GM12874 (cell line): ENCODE data around the gene PTPN7.

Experiments
- CTCF ChIP-seq: IDR thresholded peaks from 2 replicates; pipeline ENCODE4 v1.5.1; 2011; ENCODE audit warnings: low read depth, mild to moderate bottlenecking, control low read depth, low read length, moderate library complexity; ENCODE audit not compliant: insufficient read depth

The PTPN7 gene

DNA sequence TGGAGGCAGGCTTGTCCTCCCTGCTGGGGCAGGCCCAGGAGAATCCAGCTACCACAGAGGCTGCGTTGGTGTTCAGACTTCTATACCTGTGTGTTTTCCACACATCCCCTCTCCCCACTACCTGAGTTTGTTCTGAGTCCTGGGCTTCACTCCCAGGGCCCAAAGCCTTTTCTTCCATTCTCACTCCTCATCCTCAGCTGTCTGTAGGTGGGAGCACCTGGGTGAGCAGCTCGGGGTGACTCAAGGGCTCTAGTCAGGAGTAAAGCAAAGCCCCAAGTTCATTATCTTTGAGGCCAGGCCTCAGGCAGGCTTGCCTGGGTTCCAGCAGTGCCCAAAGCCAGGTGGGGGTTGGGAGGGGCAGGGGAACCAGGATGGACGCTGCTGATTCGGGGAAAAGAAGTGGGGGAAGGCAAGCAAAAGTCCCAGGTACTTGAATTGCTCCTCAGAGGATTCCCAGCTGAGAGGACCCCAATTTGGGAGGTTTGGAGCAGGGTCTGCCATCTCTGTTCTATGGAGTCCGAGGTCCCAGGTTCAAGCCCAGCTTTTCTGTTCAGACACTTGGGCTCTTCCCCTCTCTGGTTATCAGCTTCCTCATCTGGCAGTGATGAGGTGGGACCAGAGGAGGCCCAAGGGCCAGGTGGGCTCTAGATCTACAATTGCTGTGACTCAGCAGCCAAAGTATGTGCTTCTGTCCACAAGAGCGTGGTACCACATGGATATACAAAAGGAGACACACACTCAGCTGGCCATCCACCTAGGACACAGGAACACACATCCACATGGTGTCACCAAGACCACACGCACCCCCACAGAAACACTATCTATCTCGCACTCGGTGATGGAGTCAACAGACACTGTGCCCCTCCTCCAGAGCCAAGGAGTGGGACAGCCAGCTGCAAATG is 5.8 kb upstream of the PTPN7 start:
- no peak for TF ChIP-seq CTCF

DNA sequence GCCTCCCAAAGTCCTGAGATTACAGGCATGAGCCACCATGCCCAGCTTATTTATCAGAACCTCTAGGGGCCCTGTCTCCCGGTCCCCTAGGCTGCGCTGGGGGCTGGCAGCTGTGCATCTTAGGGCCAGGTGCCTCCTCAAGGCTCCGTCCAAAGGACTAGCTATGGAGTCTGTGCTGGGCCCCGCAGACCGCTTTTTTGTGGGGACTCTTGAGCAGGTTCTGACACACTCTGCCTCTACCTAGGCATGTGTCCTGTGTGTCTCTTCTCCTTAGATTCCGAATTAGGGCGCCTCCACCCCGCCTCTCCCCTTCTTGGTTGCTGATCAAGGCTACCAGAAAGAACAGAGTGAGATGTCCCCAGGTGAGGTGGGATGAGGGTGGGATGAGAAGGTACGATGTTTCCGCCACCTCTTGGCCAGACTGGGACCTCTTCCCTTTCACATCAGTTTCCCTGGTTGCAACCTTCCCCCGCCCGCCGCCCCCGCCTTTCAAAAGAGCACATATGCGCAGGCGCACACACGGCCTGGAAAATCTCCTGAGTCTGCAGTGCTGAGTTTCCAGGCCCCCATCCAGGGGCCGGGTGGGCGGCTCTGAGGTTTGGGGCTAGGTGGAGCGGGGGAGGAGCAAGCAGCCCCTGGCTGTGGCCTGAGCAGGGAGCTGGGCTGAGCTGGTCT is 5.0 kb upstream of the PTPN7 start:
- no peak for TF ChIP-seq CTCF

DNA sequence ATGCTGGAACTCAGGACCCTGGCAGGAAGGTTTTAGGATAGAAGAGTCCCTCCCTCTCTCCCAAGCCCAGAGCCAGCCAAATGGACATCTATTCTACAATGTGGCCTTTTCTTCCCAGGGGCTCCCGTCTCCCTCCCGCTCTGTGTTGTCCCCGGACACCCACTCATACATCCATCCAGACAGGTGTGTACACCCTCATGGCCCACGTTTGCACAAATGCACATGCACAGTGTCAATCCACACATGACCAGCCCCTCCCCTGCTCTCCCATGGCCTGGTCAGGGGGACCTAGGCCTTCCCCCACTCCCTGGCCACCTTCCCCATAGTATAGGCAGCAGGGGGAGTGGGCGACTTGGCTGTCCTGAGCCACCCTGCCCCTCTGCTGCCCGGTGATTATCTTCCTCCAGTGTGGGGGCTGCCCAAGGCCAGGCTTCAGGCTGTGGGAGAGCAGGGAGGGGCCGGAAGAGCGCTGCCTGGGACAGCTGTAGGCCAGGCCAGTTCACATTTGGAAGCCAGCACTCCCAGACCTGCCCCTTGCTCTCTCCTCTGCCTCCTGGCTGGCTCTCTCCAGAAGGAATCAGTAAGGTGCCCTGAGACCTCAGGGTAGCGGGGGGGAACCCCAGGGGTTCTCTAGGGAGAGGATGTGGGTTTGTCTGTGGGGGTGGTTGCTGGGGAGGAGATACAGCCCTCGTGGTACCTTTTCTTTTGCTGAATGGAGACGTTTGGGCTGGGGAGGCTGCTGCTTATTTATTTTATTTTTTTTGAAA is 4.1 kb upstream of the PTPN7 start:
- TF ChIP-seq CTCF: no peak

DNA sequence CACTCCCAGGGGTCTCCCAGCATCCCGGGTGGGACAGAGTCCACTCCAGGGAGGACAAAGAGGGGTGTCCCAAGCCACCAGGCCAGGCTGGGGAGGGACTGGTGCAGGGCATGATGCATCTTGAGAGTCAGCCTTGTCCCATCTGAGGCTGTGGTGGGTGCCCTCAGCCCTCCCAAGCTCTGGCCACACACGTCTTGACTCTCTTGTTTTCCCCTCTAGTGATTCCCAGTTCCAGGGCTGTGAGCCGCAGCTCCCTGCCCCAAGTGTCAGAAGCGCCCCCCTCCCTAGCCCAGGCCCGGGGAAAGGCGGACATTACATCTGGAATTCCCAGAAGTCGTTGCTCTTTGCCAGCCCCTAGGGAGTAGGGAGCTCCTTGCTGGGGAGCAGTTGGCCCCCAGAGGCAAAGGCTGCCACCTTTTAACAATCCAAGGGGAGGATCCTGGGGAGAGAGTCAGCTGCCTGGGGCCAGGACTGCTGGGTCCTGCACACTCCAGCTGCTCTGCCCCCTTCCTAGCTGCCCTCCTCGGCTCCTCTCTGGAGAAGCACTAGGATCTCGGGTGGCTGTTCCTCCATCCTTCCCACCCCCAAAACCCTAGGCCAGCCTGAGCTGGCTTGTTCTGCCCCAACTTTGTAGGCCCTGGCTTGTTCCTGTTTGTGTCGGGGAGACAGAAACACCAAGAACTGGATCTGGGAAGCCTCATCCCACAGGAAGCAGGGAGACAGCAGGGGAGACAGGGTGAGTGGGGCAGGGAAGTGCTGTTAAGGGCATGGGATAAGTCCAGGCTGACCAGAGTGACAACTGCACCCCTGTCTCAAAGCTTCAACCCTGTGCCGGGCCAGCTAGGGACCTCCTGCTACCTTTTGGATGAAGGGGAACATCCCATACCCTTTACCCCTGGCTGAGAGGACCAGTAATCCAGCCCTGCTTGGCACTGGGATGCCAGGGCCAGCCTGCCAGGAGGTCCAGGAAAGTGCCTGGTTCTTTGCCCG is 3.2 kb upstream of the PTPN7 start:
- TF ChIP-seq CTCF: no peak

- no peak for TF ChIP-seq CTCF
Measured at GRCh38 chr1:202162418-202163280, 2.2 kb upstream of the PTPN7 start.

DNA sequence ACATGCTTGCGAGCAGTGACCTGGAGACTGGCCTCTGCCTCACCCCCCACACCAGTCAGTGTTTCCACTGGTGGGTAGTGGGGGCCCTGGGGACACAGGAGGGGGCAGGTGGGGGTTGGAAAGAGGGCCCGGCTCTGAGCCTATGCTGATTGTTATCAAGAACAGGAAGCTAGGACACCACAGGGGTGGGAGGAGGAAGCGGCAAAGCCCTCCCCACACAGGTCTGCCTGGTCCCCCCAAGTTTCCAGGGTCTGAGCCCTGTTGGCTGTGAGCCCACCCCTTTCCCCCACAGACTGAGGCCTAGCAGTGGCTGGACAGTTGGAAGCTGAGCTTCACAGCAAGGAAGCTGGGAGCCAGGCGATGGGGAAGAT is 1.6 kb upstream of the PTPN7 start:
- no peak for TF ChIP-seq CTCF
